MM.1S (cell line): Measurements from ENCODE around the gene XRCC4.

Source experiments
- DNase-seq: peaks from one replicate; pipeline ENCODE4 v3.0.0-alpha.2; 2015
- H2AFZ ChIP-seq: fragments of 300-600 bp; sonication (generic); 2 replicates; pipeline ENCODE4 v1.6.0; 2016; ENCODE audit warnings: antibody characterized with exemption, low read length
- H3F3A ChIP-seq: fragments of 300-600 bp; sonication (generic); 2 replicates; pipeline ENCODE4 v1.6.1; 2016; ENCODE audit warnings: mild to moderate bottlenecking, antibody characterized with exemption, low read length, moderate library complexity, mixed read lengths; ENCODE audit not compliant: insufficient read depth
- H3K27ac ChIP-seq: fragments of 300-600 bp; sonication (generic); 2 replicates; pipeline ENCODE4 v1.5.1; 2016; ENCODE audit warnings: mild to moderate bottlenecking, low read length
- H3K27me3 ChIP-seq: fragments of 300-600 bp; sonication (generic); replicated peaks from 2 replicates; pipeline ENCODE4 v1.6.0; 2016; ENCODE audit warnings: low read length; ENCODE audit not compliant: insufficient read depth
- H3K36me3 ChIP-seq: fragments of 300-600 bp; sonication (generic); replicated peaks from 2 replicates; pipeline ENCODE4 v1.6.1; 2016; ENCODE audit warnings: mild to moderate bottlenecking, low read length, mixed read lengths; ENCODE audit not compliant: insufficient read depth
- H3K4me1 ChIP-seq: fragments of 300-600 bp; sonication (generic); 2 replicates; pipeline ENCODE4 v1.6.1; 2016; ENCODE audit warnings: low read length, mixed read lengths
- H3K4me2 ChIP-seq: fragments of 300-600 bp; sonication (generic); 2 replicates; pipeline ENCODE4 v1.6.0; 2016; ENCODE audit warnings: low read depth, low read length
- H3K4me3 ChIP-seq: fragments of 300-600 bp; sonication (generic); 2 replicates; pipeline ENCODE4 v1.5.1; 2016; ENCODE audit warnings: low read length, mixed read lengths
- H3K79me2 ChIP-seq: fragments of 300-600 bp; sonication (generic); 2 replicates; pipeline ENCODE4 v1.6.1; 2016; ENCODE audit warnings: mixed run types, low read length, mixed read lengths
- H3K9ac ChIP-seq: fragments of 300-600 bp; sonication (generic); 2 replicates; pipeline ENCODE4 v1.6.1; 2016; ENCODE audit warnings: low read length, mixed read lengths
- H3K9me2 ChIP-seq: fragments of 300-600 bp; sonication (generic); replicated peaks from 2 replicates; pipeline ENCODE4 v1.6.1; 2016; ENCODE audit warnings: mild to moderate bottlenecking, low read length, mixed read lengths; ENCODE audit not compliant: insufficient read depth
- H3K9me3 ChIP-seq: fragments of 300-600 bp; sonication (generic); replicated peaks from 2 replicates; pipeline ENCODE4 v1.6.1; 2016; ENCODE audit warnings: mild to moderate bottlenecking, low read length, mixed read lengths; ENCODE audit not compliant: insufficient read depth
- H4K20me1 ChIP-seq: fragments of 300-600 bp; sonication (generic); 2 replicates; pipeline ENCODE4 v1.6.1; 2016; ENCODE audit warnings: mild to moderate bottlenecking, low read length, moderate library complexity, mixed read lengths; ENCODE audit not compliant: insufficient read depth
- CTCF ChIP-seq: fragments of 300-600 bp; sonication (generic); IDR thresholded peaks from 2 replicates; pipeline ENCODE4 v1.5.1; 2016; ENCODE audit warnings: antibody characterized with exemption, low read length, mixed read lengths
- EZH2 ChIP-seq: fragments of 300-600 bp; sonication (generic); optimal IDR thresholded peaks from 2 replicates; pipeline ENCODE3; 2017; ENCODE audit warnings: low read depth, mild to moderate bottlenecking, antibody characterized with exemption, low read length, mixed read lengths
- EZH2phosphoT487 ChIP-seq: fragments of 300-600 bp; sonication (generic); IDR thresholded peaks from 2 replicates; pipeline ENCODE4 v1.6.1; 2018; ENCODE audit warnings: antibody characterized with exemption, low read length

XRCC4 gene

GRCh38 chr5:83097689-83098231 lies 20.4 kb downstream of the XRCC4 start:
- no peaks in the 10 kb centered on the region for H3K9me2 ChIP-seq
- H3K9me3 ChIP-seq = no peaks in the 10 kb centered on the region
- H3K79me2 ChIP-seq = 0 out of 2 replicates have a peak, but pooled peaks cover 5% of the 10 kb centered on the region
- no peaks in the 10 kb centered on the region for H3K36me3 ChIP-seq
- H3K27me3 ChIP-seq = no peaks in the 10 kb centered on the region
- no peak overlapping the region for H3K9ac ChIP-seq
- no peak for TF ChIP-seq EZH2
- TF ChIP-seq EZH2phosphoT487 = no peak
- TF ChIP-seq CTCF = no peak
- no peaks in the 10 kb centered on the region for H4K20me1 ChIP-seq
- H3F3A ChIP-seq = peaks cover 6% of the 10 kb centered on the region; the same call in 1 of the 2 replicates
- DNase-seq = no peak
- no peak overlapping the region for H3K4me2 ChIP-seq
- no peak overlapping the region for H2AFZ ChIP-seq
- no peak overlapping the region for H3K27ac ChIP-seq
- peaks cover 17% of the 10 kb centered on the region for H3K4me1 ChIP-seq
- no peak overlapping the region for H3K4me3 ChIP-seq

DNA sequence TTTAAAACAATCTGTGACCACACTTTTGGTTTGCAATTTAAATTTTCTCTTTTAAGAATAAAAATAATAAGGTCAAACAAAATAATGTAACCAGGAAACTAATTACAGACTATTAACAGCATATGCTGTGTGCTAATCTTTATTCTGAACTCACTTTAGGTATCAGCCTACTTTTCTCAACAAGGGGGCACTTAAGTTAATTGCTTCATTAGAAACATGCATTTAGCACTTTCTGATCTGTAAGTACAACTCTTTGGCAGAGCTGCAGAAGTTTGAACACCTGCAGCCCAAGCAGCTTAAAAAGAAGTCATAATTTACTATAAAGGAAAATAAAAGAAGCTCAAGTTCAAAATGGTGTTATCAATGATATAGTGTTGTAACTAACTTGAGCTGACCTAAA lies 21.7 kb downstream of the XRCC4 start:
- Histone ChIP-seq H3K36me3 (no peaks in the 10 kb centered on the region), H3K9me3 (no peaks in the 10 kb centered on the region), H3K9ac (no peak overlapping the region), H3K9me2 (no peaks in the 10 kb centered on the region), H3K27ac (no peak overlapping the region), H3F3A (peaks cover 6% of the 10 kb centered on the region; the same call in 1 of the 2 replicates), H4K20me1 (no peaks in the 10 kb centered on the region), H3K27me3 (no peaks in the 10 kb centered on the region), H3K79me2 (0 out of 2 replicates have a peak, but pooled peaks cover 5% of the 10 kb centered on the region), H3K4me2 (no peak overlapping the region), H3K4me1 (peaks cover 13% of the 10 kb centered on the region; the same call in 1 of the 2 replicates), H2AFZ (no peak overlapping the region), H3K4me3 (no peak overlapping the region)
- TF ChIP-seq EZH2phosphoT487 = no peak
- no peak for TF ChIP-seq EZH2
- TF ChIP-seq CTCF = no peak
- DNase-seq = no peak

DNA sequence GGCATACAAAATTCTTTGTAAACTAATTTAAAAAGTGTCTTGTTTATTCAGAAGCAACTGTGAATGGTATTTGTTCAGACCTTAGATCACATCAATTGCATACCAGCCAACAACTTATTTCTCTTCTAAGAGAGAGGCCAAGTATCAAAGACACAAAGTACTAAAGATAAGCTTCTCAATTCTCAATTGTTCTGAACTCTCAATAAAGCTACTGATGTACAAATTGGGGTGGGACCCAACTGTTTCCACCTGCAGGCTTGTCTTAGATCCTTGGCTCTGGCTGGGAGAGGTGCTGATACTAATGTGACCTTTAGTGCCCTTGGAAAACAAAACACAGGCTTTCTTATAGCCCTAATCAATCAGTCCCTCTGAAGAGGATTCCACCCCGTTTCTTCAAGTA lies 22.1 kb downstream of the XRCC4 start:
- Histone ChIP-seq H3K27ac (no peak overlapping the region), H4K20me1 (no peaks in the 10 kb centered on the region), H3K9me3 (no peaks in the 10 kb centered on the region)

More for the DNA sequence above, 22.1 kb downstream of the XRCC4 start:
- Histone ChIP-seq H3K4me3 (no peak overlapping the region), H3K4me2 (no peak overlapping the region), H2AFZ (no peak overlapping the region), H3F3A (peaks cover 6% of the 10 kb centered on the region; the same call in 1 of the 2 replicates), H3K4me1 (peaks cover 13% of the 10 kb centered on the region; the same call in 1 of the 2 replicates), H3K9me2 (no peaks in the 10 kb centered on the region), H3K27me3 (no peaks in the 10 kb centered on the region), H3K36me3 (no peaks in the 10 kb centered on the region), H3K79me2 (0 out of 2 replicates have a peak, but pooled peaks cover 5% of the 10 kb centered on the region), H3K9ac (no peak overlapping the region)
- no peak for TF ChIP-seq EZH2
- TF ChIP-seq EZH2phosphoT487 = no peak
- TF ChIP-seq CTCF = no peak
- DNase-seq = no peak
